GM12873 (cell line): ENCODE measurements around the gene UBE2J2.

Experiments used
- TF ChIP-seq, protein P1 (sequence below): IDR thresholded peaks from 2 replicates; pipeline ENCODE4 v1.5.1; 2012; ENCODE audit warnings: low read depth, mild to moderate bottlenecking, moderate library complexity, low read length, control low read depth; ENCODE audit not compliant: insufficient read depth; ENCODE audit errors: missing control alignments

UBE2J2 gene

GRCh38 chr1:1241588-1242219 lies 31.9 kb downstream of the UBE2J2 start:
- TF ChIP-seq, protein P1, sequence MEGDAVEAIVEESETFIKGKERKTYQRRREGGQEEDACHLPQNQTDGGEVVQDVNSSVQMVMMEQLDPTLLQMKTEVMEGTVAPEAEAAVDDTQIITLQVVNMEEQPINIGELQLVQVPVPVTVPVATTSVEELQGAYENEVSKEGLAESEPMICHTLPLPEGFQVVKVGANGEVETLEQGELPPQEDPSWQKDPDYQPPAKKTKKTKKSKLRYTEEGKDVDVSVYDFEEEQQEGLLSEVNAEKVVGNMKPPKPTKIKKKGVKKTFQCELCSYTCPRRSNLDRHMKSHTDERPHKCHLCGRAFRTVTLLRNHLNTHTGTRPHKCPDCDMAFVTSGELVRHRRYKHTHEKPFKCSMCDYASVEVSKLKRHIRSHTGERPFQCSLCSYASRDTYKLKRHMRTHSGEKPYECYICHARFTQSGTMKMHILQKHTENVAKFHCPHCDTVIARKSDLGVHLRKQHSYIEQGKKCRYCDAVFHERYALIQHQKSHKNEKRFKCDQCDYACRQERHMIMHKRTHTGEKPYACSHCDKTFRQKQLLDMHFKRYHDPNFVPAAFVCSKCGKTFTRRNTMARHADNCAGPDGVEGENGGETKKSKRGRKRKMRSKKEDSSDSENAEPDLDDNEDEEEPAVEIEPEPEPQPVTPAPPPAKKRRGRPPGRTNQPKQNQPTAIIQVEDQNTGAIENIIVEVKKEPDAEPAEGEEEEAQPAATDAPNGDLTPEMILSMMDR: no peak

DNA sequence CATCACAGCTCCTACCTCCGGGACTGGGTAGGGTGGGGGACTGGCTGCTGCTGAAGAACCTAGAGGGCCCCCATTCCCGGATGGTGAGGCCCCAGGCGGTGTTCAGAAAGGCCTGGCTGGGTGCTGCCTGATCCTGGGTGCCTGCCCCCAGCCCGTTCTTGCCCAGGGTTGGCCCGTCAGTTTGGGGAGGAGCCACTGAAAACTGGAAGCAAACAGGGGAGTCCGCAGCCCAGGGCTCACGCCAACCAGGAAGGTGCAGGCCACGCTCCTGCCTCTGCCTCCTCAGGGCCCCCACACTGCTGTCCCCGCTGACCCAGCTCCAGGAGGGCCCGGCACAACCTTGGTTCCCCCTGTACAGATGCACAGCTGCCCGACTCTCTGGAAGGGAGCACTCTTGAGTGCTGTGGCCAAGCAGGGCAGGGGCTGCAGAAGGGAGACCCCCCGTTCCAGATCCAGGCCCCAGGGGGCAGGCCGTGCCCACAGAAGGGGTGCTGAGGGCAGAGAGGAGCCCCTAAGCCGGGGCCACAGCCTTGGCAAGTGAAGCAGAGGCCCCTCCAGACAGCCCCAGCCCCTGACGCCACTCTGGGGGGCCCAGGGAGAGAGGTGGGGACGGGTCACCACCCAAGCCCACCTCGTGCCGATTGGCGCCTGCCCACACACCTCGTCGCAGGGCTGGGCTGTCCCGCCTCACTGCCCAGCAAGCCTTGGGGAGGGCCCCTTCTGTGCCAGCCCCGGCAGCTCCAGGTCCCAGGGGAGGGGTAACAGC lies 32.6 kb downstream of the UBE2J2 start:
- TF ChIP-seq, protein P1: no peak

DNA sequence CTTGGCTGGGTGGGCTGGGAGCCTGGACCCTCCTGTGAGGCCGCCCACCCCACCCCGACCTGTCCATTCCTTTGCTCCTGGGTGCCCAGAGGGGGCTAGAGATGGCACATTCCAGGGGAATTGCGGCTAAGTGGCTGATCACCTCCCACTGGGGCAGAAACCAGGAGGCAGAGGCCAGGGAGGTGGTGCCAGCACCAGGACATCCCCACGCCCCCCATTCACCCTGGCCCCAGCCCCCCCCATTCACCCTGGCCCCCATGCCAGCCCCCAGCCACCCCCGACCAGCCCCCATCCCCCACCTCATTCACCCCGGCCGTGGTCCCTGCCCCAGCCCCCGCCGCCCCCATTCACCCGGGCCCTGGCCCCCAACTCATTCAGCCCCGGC lies 33.3 kb downstream of the UBE2J2 start:
- TF ChIP-seq, protein P1: no peak

DNA sequence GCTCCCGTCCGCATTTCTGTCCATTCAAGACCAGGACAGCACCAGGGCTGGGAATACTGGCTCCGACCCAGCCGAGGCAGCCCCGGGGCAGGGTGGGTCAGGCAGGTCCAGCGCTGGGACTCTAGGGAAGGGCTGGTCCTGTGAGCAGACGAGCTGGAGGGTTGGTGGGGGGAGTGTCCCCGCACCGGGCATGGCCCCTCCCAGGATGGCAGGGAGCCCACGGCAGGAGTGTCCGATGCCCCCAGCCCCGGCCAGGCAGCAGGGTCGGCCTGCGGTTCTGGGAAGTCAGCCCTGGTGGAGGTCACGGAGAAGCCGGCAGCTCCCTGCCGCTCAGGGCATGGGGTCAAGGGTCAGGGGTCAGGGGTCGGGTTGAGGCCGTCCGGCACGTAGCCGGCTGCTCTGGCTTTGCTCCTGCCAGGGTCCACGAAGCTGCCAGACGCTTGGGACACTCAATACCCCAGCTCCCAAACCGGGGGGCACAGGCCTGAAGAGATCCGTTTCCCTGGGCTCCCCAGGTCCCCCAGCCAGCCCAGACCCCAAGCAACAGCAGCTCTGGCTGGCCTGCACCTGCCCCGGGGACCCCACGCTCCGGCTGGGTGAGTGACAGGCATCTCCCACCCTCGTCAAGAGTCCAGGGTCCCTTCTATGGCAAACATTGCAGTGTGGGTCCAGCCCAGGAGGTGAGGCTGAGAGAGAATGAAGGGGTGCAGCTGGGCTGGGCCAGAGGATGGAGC lies 33.9 kb downstream of the UBE2J2 start:
- TF ChIP-seq, protein P1: no peak

DNA sequence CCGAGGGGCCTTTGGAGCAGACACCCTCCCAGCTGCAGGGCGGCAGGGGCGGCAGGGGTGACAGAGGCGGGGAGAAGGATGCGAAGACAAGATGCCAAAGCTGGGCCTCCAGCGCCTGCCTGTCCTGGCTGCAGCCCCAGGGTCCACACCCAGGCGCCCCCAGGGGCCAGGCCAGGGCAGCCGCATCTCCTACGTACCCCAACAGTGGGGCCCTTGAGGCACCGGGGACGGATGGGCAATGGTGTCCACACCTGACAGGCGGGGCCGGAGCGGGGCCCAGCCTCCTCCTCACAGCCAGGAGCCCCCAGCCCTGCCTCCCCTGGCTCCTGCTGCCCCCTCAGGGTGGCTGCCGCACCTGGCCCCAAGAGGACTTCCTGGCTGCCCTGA lies 34.4 kb downstream of the UBE2J2 start:
- TF ChIP-seq, protein P1: no peak

DNA sequence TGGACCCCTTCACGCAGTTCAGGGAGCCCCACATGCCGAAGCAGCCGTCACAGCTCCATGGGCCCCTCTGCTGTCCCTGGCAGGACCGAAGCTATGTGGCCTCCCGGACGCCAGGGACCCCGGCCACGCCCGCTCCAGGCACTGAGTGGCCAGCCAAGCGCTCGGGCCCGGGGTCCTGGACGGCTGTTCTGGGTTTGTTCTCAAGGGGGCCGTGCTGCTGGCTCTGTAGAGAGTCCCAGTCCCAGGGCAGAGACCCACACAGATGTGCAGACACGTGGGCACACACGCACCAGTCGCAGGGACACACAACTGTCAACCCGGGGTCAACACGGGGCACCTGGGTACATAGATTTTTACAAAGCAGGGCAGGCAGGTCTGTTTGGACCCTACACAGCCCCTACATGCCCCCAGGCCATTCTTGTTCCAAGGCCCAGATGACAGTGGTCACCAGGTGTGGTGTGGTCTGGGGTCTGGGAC lies 34.9 kb downstream of the UBE2J2 start:
- TF ChIP-seq, protein P1: no peak
